GM12873 (cell line): ENCODE data around the gene FOXR2.

ENCODE experiments used
- CTCF ChIP-seq: IDR thresholded peaks from 2 replicates; pipeline ENCODE4 v1.5.1; 2012; ENCODE audit warnings: low read depth, mild to moderate bottlenecking, moderate library complexity, low read length, control low read depth; ENCODE audit not compliant: insufficient read depth; ENCODE audit errors: missing control alignments

FOXR2 gene

GRCh38 chrX:55624403-55624802 is 1.2 kb downstream of the FOXR2 start:
- TF ChIP-seq CTCF: no peak

DNA sequence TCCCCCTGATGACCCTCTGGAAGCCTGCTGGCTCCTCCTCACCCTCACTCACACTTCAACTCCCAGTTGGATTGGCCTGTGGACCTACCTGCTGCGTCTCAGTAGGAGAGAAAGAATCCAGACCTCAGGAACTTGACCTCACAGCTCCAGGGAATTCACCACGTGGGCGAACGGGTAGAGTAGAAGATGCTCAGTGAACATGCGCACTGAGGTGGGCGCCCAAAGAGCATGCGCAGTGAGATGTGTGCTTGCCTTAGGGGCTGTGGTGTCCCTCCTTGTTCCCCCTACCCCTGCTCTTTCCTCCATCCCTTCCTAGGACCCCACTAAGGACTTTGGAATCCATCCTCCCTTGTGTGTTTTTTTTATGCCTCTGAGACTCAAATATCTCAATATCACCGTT is 12.9 kb downstream of the FOXR2 start:
- no peak for TF ChIP-seq CTCF

GRCh38 chrX:55638933-55639332 is 15.7 kb downstream of the FOXR2 start:
- no peak for TF ChIP-seq CTCF

GRCh38 chrX:55640854-55641253 is 17.7 kb downstream of the FOXR2 start:
- no peak for TF ChIP-seq CTCF

DNA sequence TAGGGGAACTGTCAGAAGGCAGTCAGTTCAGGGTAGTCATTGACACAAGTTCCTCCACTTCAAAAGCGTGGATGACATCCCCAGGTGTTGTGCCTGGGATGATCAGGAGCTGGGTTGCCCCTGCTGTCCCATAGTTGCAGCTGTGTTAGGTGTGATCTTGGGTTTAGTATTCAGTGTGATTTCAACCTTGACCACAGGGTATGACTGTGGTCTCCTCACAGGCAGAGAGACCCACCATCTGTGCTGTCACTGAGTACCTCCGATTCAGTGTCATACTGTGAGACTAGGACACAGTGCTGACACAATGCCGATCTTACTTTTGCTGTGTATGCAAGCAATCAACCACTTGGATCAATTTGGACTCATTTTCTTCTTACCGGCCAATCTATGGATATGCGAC is 25.2 kb downstream of the FOXR2 start:
- TF ChIP-seq CTCF: no peak

GRCh38 chrX:55659931-55660330 is 36.7 kb downstream of the FOXR2 start:
- no peak for TF ChIP-seq CTCF

DNA sequence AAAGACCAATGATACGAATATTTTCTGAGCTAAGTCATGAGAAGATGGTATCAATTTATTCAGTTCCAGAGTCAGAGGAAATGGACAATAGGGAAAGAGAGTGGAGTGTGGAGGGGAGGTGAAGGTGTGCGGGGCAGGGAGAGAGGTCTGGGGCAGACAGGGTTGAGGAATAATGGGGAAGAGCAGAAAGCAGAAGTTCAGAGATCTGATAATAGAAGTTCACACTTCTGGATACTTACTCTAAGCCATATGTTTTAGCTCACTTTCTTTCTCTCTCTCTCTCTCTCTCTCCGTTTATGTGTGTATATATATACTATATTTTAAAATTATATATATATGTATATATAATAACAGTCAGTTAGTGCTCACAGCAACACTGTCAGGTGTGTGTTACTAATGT is 40.4 kb downstream of the FOXR2 start:
- no peak for TF ChIP-seq CTCF
